HEK293 (cell line): ENCODE results near the gene RPS23.

Source experiments
- CTCF ChIA-PET: fragments of 350-600 bp; formaldehyde crosslinking; extraction: SDS; loops from one replicate; lab custom pipeline; 2021; ENCODE audit warnings: antibody characterized with exemption; lab: Yijun Ruan, JAX
- POLR2A ChIA-PET: fragments of 300-600 bp; formaldehyde crosslinking; extraction: SDS; loops from one replicate; lab custom pipeline; 2020; ENCODE audit warnings: antibody characterized with exemption, inconsistent platforms; lab: Yijun Ruan, JAX
- H3K27ac ChIP-seq: fragments of 200-500 bp; sonication (Bioruptor generic); 2 replicates; pipeline ENCODE4 v1.5.1; 2014; ENCODE audit warnings: low read depth, low read length, control low read depth, inconsistent platforms; ENCODE audit errors: extremely low read depth
- H3K36me3 ChIP-seq, 2 experiments: fragments of 200-500 bp in 1 of 2; sonication (Bioruptor generic) in 1 of 2; 1 replicate in 1 of 2; 2 replicates in 1 of 2; pipeline ENCODE4 v1.5.1; 2014 to 2017; ENCODE audit warnings: inconsistent platforms in 2 of 2, low read length in 2 of 2; ENCODE audit not compliant: control insufficient read depth in 2 of 2, insufficient read depth in 1 of 2
- H3K4me1 ChIP-seq: fragments of 200-500 bp; sonication (Bioruptor generic); 2 replicates; pipeline ENCODE4 v1.5.1; 2014; ENCODE audit warnings: mild to moderate bottlenecking, low read length, inconsistent platforms; ENCODE audit not compliant: control insufficient read depth, insufficient read depth
- H3K4me3 ChIP-seq: 2 replicates; pipeline ENCODE4 v1.5.1; 2011; ENCODE audit warnings: low read depth, mild to moderate bottlenecking, control low read depth, low read length, moderate library complexity
- H3K9me3 ChIP-seq: fragments of 200-500 bp; sonication (Bioruptor generic); 2 replicates; pipeline ENCODE4 v1.5.1; 2014; ENCODE audit warnings: low read depth, low read length, inconsistent platforms; ENCODE audit not compliant: control insufficient read depth, insufficient read depth
- KLF8 ChIP-seq: fragments of 450-650 bp; formaldehyde crosslinking; IDR thresholded peaks from 2 replicates; pipeline ENCODE4 v1.5.1; 2016; ENCODE audit warnings: missing biosample characterization, missing genetic modification characterization
- PRDM4 ChIP-seq: fragments of 450-650 bp; formaldehyde crosslinking; IDR thresholded peaks from 2 replicates; pipeline ENCODE4 v1.5.1; 2017; ENCODE audit warnings: missing biosample characterization, missing genetic modification characterization
- REST ChIP-seq: fragments of 450-650 bp; formaldehyde crosslinking; IDR thresholded peaks from 2 replicates; pipeline ENCODE4 v1.5.1; 2016; ENCODE audit warnings: missing biosample characterization, missing genetic modification characterization
- SCRT2 ChIP-seq: fragments of 450-650 bp; formaldehyde crosslinking; IDR thresholded peaks from 2 replicates; pipeline ENCODE4 v1.5.1; 2016; ENCODE audit warnings: missing biosample characterization, missing genetic modification characterization
- SP7 ChIP-seq: fragments of 450-650 bp; formaldehyde crosslinking; IDR thresholded peaks from 2 replicates; pipeline ENCODE4 v1.5.1; 2016; ENCODE audit warnings: missing biosample characterization, missing genetic modification characterization
- ZBTB1 ChIP-seq: fragments of 450-650 bp; formaldehyde crosslinking; IDR thresholded peaks from 2 replicates; pipeline ENCODE4 v1.5.1; 2016; ENCODE audit warnings: missing biosample characterization, missing genetic modification characterization
- ZBTB10 ChIP-seq: fragments of 450-650 bp; formaldehyde crosslinking; IDR thresholded peaks from 2 replicates; pipeline ENCODE4 v1.5.1; 2016; ENCODE audit warnings: missing biosample characterization, missing genetic modification characterization
- ZBTB11 ChIP-seq: fragments of 450-650 bp; formaldehyde crosslinking; conservative IDR thresholded peaks from 2 replicates; pipeline ENCODE4 v1.5.1; 2016; ENCODE audit warnings: low read depth, missing biosample characterization, missing genetic modification characterization
- ZBTB21 ChIP-seq: fragments of 450-650 bp; formaldehyde crosslinking; IDR thresholded peaks from 2 replicates; pipeline ENCODE4 v1.5.1; 2017; ENCODE audit warnings: missing biosample characterization, missing genetic modification characterization
- ZFP37 ChIP-seq: fragments of 450-650 bp; formaldehyde crosslinking; IDR thresholded peaks from 2 replicates; pipeline ENCODE4 v1.5.1; 2016; ENCODE audit warnings: missing biosample characterization, missing genetic modification characterization
- ZNF2 ChIP-seq: fragments of 450-650 bp; formaldehyde crosslinking; IDR thresholded peaks from 2 replicates; pipeline ENCODE4 v1.5.1; 2016; ENCODE audit warnings: missing biosample characterization, missing genetic modification characterization
- ZNF266 ChIP-seq: fragments of 450-650 bp; formaldehyde crosslinking; IDR thresholded peaks from 2 replicates; pipeline ENCODE4 v1.5.1; 2016; ENCODE audit warnings: missing biosample characterization, missing genetic modification characterization, low read depth
- ZNF37A ChIP-seq: fragments of 450-650 bp; IDR thresholded peaks from 2 replicates; pipeline ENCODE4 v1.5.1; 2018; ENCODE audit warnings: missing biosample characterization, missing genetic modification characterization
- ZNF391 ChIP-seq: fragments of 450-650 bp; formaldehyde crosslinking; IDR thresholded peaks from 2 replicates; pipeline ENCODE4 v1.5.1; 2016; ENCODE audit warnings: low read depth, missing biosample characterization, missing genetic modification characterization, borderline replicate concordance
- ZNF48 ChIP-seq: fragments of 450-650 bp; formaldehyde crosslinking; IDR thresholded peaks from 2 replicates; pipeline ENCODE4 v1.5.1; 2016; ENCODE audit warnings: missing biosample characterization, missing genetic modification characterization
- ZNF658 ChIP-seq: fragments of 450-650 bp; formaldehyde crosslinking; IDR thresholded peaks from 2 replicates; pipeline ENCODE4; 2016; ENCODE audit warnings: missing biosample characterization, missing genetic modification characterization
- ZNF707 ChIP-seq: fragments of 450-650 bp; formaldehyde crosslinking; IDR thresholded peaks from 2 replicates; pipeline ENCODE4 v1.5.1; 2016; ENCODE audit warnings: missing biosample characterization, missing genetic modification characterization
- ZNF768 ChIP-seq: fragments of 450-650 bp; formaldehyde crosslinking; IDR thresholded peaks from 2 replicates; pipeline ENCODE4 v1.5.1; 2018; ENCODE audit warnings: missing biosample characterization, mild to moderate bottlenecking, missing genetic modification characterization
- ZSCAN16 ChIP-seq: fragments of 450-650 bp; formaldehyde crosslinking; IDR thresholded peaks from 2 replicates; pipeline ENCODE4 v1.5.1; 2016; ENCODE audit warnings: missing biosample characterization, missing genetic modification characterization
- ZSCAN4 ChIP-seq: fragments of 450-650 bp; formaldehyde crosslinking; IDR thresholded peaks from 2 replicates; pipeline ENCODE4 v1.5.1; 2017; ENCODE audit warnings: missing biosample characterization, missing genetic modification characterization

The RPS23 gene

GRCh38 chr5:82283893-82284292 is 5.7 kb upstream of the RPS23 start:
- Histone ChIP-seq H3K4me3 (no peak overlapping the region), H3K4me1 (no peaks in the 10 kb centered on the region), H3K36me3 (no peaks in the 10 kb centered on the region), H3K9me3 (no peaks in the 10 kb centered on the region), H3K27ac (no peak overlapping the region)
- ChIA-PET POLR2A (no interaction called here), CTCF (interaction anchor here (1.0 kb wide), 1 partner anchor 28 kb away, joined by 3 read pairs; no protein-coding TSS in a partner anchor)
- TF ChIP-seq ZFP37 (tag by site-specific recombination) (no peak), ZSCAN4 (tag by site-specific recombination) (0 out of 2 replicates have a peak, but pooled peaks have one; percentile 20), ZNF266 (tag by site-specific recombination) (no peak), ZNF48 (tag by site-specific recombination) (no peak), ZNF391 (tag by site-specific recombination) (no peak), ZNF658 (tag by site-specific recombination) (no peak)

- peaks cover 16 to 38% of the 10 kb centered on the region in 2 experiments for H3K36me3 ChIP-seq
- TF ChIP-seq ZBTB10 (tag by site-specific recombination) (no peak), SCRT2 (tag by site-specific recombination) (no peak), ZSCAN16 (no peak), ZNF2 (tag by site-specific recombination) (no peak), KLF8 (tag by site-specific recombination) (peak; percentile 0; the same call in 1 of the 2 replicates), REST (tag by site-specific recombination) (no peak), ZNF707 (tag by site-specific recombination) (no peak), ZBTB21 (no peak), PRDM4 (no peak), ZFP37 (tag by site-specific recombination) (0 out of 2 replicates have a peak, but pooled peaks have one; percentile 15), ZNF37A (tag by site-specific recombination) (no peak), SP7 (tag by site-specific recombination) (no peak), ZBTB1 (no peak), ZNF768 (tag by site-specific recombination) (0 out of 2 replicates have a peak, but pooled peaks have one; percentile 6), ZBTB11 (tag by site-specific recombination) (no peak)
- TF ChIP-seq, all 188 proteins: peak for 3
- no peaks in the 10 kb centered on the region for H3K4me1 ChIP-seq
- peak overlapping the region; percentile 95 for H3K4me3 ChIP-seq
- peak overlapping the region; percentile 87 for H3K27ac ChIP-seq
- no peaks in the 10 kb centered on the region for H3K9me3 ChIP-seq
- ChIA-PET POLR2A (interaction anchor here (0.5 to 1.4 kb wide), 11 partner anchors 9 to 1116 kb away, joined by 3 to 6 read pairs (median 4); partner anchors contain the start of gene ATG10), CTCF (interaction anchor here (1.6 kb wide), 1 partner anchor 33 kb away, joined by 3 read pairs; no protein-coding TSS in a partner anchor)
Observed at GRCh38 chr5:82278711-82279370, 687 bp upstream of the RPS23 start.
